HG03060 (cell line): Measurements from ENCODE around the gene PAX9.

ENCODE experiments used
- ATAC-seq: cut with Tn5 transposase; IDR thresholded peaks from one replicate; pipeline ENCODE4 v1.9.1; 2021; ENCODE audit warnings: low read depth, moderate number of reproducible peaks; ENCODE audit not compliant: unreplicated experiment

Gene PAX9

DNA sequence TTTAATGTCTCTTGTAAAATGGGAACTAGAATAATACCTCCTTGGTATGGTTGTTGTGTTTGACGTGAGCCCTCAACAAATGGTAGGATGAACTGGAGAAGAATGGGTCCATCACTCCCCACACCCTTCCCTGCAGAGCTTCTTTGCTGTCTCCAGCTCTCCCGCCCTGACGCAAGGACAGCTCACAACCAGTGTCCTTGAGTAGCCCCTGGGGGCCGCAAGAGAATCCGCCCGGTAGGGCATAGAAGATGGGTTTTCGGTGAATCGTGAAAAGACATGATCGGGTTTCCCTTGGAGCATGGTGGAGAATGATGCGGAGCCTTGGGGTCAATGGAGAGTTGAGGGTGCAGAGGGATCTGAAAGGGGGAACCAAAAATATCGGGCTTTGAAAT lies 6.1 kb upstream of the PAX9 start:
- ATAC-seq: no peak

DNA sequence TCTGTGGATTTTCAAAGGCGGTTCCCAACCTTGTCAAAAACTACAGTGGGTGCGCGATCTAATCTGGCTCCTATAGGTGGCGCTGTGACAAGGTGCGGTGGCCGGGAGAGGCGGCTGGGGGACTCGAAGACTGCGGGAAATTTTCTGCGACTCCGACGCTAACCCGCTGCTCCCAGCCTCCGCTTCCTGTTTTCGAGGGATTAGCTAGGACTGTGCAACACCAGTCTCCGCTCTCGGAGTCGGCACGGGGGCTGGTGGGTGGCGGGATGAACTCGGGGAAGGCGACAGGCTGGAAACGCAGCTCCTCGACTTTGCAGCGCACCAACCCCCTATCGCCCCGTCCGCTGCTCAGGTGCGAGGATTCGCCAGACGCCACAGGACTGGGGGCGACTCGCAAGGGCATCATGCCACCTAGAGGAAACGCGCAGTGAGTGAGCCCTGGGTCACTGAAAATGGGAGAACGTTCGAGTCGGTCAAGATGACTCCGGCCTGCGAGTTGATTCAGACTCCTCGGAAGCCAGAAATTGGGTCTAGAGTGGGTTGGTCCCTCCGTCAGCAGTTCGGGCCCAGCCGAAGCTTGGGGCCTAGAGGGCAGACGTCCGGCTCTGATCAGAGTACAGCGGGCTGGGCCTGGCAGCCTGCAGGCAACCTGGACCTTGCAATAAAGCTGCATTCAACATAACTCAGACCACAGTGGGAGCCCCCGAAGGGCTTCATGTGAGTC lies 5.5 kb upstream of the PAX9 start:
- ATAC-seq: no peak

DNA sequence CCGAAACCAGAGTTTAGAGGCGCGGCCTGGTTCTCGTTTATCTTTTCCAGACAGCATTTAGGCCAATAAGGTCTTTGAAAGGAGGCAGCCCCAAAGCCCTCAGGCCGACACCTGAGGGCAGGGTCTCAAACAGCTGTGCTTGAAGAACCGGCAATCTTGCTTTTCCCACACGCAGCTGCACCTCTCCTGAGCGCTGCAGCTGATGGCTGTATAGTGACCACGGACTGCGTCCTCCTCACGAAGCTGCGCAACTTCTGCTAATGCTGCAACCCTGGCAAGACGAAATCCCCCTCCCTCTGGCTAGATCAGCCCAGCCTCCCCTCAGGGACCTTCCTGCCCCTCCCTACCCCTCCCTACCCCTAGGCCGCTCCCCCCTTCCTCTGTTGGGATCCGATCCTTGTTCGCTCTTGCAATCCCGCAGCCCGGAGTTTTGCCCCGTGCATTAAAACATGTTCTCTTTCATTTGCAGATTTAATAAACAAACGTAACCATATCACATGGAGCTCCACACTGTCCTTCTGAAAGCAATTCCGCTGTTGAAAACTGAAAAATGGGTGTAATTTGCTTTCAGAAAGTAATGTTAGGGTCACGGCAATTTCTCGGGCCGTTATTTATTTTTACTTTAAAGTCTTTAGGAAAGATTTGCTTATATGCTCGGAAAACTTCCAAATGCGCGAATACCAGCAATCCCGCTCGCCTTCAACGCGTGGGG lies 4.8 kb upstream of the PAX9 start:
- no peak for ATAC-seq

DNA sequence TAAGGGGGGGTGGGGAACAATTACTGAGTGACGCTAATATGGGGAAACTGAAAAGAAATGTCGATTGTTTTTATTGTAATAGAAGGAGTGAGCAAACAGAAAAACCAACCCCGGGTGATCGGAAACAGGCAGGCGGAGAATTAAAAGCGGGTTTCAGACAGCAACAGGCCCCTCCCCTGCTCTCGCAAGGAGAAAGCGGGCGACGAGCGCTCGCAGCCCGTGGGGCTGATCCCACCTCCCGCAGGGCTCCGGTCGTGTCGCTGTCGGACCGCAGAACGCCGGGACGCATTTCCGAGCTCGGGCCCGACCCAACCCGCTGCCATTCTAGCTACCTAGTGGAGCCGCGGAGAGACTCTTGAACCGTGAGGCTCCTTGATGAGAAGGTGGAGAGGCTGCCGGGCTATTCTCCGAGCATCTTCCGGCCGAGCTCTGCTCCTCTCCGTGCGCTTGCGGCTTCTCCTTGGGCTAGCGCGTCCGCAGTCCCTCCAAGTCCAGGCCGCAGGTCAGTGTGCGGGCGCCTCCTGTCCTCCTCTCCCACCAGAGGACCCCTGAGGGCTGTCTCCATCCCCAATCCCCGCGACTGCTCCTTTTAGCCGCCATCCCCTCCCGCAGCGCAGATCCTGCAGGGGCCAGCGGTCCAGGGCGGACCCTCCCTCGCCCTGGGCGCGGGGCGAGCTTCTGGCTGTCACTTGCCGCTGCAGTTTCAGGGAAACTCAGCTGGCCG lies 4.1 kb upstream of the PAX9 start:
- ATAC-seq: no peak

DNA sequence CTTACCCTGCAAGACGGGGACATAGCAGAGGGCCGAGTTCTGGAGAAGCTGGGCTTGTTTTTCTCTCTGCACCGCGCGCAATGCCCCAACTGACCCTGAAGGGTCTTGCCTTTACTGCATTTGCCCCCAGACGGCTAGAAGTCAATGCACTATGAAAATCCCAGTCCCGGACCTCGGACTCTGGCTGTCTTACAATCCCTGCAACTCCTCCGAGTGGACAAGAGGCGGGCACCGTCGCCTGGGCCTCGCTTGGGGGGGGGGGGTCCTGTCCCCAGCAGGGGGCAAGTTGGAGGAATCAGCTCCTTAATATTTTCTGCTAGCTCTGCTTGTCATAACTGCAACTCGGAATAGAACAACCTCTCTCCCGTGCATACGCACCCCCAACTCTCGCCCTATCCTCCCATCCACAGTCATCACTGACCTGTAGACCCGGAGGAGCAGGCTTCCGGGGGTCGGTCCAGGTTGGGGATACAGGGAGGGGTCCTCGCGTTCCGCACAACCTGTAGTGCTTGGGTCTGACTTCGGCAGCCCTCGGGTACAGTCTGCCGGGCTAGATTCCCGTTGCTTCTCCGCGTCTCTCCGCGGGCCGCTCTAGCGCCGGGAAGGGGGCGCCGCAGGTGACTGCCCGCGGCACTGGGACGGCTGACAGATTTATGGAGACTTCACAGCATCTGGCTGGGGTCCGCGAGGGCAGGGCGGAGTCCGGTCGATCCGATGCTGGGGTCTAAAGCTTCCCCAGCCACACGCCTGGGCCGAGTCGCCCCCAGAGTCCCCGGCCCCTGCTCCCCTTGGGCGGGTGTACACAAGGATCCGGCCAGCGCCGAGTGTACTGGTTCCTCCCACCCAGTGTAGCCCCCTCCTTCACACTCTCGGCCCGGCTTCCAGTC lies 3.3 kb upstream of the PAX9 start:
- ATAC-seq: no peak

DNA sequence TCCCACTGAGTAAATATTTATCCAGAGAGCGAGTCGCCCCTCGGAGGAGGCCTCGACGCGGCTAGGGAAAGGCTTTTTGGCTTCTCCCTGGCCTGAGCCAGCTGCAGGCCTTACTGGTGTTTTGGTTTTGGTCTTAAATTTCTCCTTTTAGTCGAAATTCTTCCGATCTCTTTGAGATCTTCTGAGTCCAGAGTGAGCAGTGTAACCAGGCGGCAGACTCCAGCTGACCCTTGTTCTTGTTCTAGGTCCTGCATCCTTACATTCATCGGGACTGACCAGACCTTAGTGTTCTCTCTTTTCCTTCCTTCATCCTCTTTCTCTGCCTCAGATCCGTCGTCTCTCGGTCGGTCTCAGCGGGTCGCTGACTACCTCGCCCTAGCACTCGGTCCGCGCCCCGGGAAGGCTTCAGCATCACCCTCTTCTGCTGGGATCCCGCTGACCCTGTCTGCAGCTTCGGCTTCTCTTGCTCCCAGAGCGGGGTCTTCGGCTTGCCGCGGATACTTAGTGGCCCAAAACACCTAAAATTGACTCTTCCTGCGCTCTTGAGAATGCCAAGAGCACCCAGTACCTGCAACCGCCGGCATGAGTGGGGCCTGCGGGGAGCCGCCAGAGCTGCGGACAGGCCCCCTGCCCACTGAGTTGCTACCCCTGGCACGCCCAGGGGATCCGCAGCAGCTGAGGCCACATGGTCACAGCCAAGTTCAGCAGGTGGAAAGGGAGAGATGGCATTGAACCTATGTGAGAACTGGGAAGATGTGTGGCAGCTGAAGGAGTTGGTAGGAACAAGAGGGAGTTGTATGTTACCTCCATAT lies 2.4 kb upstream of the PAX9 start:
- no peak for ATAC-seq

DNA sequence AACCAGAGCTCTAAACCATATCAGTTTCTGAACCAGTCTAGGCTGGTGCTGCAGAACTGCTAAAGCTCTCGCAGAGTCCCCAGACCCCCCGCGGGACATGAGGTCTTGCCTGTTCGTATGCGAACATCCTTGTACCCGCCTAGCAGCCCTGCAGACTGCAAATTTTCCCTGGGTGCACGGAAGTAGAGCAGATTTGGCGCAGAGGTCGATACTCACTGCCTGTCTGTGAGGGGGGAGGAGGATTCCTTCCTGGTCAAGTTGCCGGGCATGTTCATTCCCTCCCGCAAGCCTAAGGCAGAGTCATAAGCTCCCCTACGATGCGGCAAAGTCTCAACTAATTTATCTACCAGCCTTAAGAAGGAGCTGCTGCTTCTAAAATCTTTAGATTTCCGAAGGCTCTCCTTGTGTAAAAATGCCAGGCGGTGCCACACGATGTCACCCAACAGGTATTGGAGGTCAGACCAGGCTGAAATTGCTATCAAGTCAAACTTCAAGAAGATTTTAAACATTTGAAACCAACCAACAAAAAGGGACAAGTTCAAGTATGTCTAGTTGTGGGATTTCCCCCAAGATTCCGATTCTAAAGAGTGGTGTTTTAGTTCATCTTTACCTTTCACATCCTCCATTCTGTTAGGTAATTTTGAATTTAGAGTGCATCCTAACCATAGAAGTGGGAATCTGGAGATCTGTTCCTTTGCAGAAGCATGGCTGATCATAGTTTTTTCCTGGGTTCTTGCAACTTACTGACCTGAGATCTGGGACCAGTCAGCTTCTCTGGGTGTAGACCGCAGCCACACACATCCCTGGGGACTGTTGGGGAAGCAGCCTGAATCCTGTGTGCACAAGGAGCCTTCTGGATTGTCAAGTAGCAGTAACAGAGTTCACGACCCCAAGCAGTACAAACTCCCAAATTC lies 1.6 kb upstream of the PAX9 start:
- no peak for ATAC-seq

DNA sequence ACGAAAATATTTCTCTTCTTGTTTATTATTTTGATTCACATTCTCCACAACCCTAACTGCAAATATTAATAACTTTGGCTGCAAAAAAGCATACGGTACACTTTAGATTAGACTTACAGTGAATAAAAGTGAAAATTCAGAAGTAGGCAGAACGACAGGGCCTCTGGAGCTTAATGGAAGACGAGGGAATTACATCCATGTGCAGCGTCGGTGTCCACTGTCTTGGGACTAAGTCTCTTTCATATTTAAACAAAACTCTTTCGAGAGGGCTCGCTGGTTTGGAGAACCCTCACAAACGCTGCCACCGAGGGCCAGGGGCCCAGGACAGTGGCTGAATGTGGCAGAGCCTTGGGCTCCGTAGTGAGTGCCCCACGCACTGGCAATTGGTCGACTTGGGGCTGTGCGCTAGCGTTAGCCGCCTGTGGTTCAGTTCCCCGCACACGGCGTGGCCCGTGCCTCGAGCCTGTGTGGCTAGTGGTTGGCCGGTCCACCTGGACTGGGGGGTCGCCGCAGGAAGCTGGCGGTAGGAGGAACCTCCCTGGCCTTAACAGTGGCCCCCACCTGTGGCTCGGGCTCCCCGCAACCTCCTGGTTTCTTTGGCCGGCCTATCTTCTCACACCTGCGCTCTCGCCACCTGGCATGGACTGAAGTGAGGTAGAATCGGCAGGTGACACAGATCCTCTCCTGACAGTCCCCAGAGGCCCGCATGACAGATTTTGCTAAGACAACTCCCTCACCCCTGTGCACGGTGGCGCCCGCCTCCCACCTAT lies 739 bp upstream of the PAX9 start:
- ATAC-seq: no peak

DNA sequence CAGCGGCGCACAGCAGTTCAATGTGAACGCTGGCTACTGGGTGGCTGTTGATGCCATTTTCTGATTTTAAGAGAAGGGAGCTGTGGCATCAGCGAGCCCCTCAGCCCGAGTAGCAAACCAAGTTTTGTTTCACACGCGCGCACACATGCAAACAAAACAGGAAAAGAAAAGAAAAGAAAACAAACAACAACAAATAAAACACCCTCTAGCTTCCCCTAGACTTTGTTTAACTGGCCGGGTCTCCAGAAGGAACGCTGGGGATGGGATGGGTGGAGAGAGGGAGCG lies 540 bp downstream of the PAX9 start:
- ATAC-seq: no peak

DNA sequence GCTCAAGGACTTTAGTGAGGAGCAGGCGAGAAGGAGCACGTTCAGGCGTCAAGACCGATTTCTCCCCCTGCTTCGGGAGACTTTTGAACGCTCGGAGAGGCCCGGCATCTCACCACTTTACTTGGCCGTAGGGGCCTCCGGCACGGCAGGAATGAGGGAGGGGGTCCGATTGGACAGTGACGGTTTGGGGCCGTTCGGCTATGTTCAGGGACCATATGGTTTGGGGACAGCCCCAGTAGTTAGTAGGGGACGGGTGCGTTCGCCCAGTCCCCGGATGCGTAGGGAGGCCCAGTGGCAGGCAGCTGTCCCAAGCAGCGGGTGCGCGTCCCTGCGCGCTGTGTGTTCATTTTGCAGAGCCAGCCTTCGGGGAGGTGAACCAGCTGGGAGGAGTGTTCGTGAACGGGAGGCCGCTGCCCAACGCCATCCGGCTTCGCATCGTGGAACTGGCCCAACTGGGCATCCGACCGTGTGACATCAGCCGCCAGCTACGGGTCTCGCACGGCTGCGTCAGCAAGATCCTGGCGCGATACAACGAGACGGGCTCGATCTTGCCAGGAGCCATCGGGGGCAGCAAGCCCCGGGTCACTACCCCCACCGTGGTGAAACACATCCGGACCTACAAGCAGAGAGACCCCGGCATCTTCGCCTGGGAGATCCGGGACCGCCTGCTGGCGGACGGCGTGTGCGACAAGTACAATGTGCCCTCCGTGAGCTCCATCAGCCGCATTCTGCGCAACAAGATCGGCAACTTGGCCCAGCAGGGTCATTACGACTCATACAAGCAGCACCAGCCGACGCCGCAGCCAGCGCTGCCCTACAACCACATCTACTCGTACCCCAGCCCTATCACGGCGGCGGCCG lies 1.1 kb downstream of the PAX9 start:
- ATAC-seq: no peak

DNA sequence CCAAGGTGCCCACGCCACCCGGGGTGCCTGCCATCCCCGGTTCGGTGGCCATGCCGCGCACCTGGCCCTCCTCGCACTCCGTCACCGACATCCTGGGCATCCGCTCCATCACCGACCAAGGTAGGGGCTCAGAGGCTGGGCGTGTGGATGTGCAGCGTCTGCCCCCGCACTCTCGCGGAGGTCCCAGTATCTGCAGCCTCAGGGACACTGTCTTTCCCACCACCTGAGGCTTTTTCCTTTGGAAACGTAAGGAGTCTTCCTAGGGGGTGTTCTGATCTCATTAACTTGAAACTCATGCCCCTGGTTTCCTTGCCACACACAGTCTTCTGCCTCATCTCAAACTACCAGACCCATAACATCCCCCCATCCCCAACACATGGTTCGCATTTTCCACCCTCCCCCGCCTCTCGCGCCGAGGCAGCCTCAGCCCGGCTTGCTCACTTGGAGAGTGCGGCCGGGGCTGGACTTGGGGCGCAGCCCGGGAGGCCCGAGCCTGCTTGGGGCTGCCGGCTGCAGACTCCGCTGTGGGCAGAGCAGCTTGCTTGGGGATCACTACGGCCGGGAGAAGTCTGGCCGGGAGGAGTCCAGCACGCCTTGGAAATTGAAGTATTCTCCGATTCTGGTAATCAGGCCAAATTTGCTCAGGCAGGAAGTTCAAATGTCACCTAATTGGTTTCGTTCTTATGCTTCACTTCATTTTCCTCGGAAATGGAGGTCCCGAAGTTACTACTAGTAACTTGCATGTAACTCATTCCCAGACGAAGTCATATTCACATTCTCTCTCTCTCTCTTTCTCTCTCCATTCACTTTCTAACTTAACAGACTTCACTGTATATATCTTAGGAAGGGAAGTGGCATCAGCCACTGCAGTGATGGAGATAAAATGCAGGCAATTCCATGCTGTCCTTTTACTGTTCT lies 2.0 kb downstream of the PAX9 start:
- no peak for ATAC-seq

DNA sequence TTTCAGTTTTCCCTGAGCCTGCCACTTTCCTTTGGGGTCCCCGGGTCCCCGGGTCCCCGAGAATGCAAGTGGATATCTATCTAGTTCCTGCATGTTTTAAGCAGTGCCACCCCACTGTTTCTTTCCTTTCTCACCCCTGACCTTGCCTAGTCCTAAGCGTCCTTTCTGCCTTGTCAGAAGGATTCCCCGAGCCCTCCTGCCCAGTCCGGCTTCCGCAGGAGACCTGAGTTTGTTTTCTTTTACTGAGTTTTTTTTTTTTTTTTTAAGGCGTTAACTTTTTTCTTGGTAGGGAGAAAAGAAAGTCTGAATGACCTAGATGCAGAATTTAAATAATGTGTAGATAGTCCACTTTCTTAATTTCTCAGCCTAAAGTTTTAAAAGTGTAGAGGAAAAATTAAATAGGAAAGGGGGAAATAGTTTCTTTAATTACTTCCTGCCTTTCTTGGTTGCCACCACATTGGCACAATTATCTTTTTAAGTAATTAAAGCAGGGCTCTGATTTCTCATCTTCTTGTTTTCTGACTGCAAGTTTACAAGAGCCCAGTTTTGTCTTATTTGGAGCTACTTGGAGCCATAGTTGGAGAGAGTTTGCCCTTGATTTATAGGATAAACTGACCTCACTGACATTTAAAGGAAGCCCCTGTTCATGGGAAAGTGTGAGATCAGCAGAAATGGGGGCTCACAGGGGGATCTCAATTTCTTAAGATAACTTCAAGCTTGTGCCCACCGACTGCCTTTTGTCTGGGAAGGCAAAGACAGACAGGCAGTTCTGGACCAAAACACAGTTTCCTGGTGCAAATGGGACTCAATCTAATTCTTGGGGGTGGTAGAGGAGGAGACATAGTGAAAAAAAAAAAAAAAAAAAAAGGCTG lies 2.9 kb downstream of the PAX9 start:
- ATAC-seq: no peak

DNA sequence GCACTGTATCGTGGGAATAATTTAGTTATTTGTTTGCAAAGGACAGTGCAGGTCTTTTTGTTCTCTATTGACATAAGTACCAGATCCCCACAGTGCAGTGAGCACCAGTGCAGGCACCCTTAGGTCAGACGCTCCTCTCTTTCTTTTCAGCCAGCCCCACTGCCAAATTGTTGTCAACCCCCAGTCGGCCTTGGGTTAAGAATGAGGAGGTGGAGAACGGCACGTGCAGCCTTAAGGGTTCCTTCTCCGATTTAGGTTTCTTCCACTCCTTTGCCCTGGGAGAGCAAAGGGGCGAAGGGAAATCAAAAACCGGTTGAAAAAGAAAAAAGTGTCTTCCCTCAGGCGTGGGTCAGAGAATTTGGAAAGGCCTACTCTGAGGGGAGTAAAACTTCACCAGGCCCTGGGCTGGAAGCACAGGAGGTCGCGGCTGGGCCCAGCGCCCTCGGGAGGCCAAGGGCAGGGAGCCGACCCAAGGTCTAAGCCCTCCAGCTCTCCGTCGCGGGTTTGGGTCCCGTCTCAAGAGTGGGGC lies 4.3 kb downstream of the PAX9 start:
- ATAC-seq: no peak

DNA sequence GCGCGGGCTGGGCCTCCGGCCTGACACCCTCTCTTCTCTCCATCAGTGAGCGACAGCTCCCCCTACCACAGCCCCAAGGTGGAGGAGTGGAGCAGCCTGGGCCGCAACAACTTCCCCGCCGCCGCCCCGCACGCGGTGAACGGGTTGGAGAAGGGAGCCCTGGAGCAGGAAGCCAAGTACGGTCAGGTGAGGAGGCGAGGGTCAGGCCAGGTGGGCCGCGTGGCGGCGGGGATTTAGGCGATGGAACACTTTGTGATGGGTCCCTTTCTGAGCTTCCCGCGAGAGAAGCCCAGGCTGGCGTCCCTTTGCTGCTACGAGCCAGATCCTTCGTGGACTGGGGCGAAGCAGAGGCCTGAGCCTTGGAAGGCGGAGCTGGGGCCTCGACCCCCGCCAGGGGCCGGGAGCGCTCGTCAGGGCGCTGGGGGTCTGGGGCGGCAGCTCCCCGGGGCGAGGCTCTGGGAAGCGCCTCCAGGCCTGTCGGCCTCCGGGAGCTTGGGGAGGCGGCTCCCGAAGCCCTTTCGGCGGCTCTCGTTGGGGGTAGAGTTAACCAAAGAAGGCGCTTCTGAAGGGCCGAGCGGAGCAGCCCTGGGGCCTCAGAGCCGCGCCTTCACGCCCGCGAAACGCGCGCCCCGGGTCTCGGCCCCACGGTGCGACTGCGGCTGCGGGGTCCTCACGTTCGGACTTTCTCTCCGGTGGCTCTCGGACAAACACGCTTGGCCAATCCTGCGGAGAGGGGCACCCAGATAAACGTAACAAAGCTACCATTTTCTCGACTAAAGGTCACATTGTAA lies 5.0 kb downstream of the PAX9 start:
- no peak for ATAC-seq
